Esophagus muscularis mucosa (tissue), 3 donors: ENCODE data around the gene MACROD2.

Experiments
- CTCF ChIP-seq, 3 experiments: fragments of 200-600 bp in 2 of 3; fragments of 450-650 bp in 1 of 3; sonication (generic) in 2 of 3; IDR thresholded peaks; one replicate each; pipeline ENCODE4 v1.5.1; 2017 to 2019; ENCODE audit warnings: antibody characterized with exemption in 3 of 3, mild to moderate bottlenecking in 2 of 3, moderate library complexity in 1 of 3
- POLR2AphosphoS5 ChIP-seq, 2 donors: sonication (generic); formaldehyde crosslinking; IDR thresholded peaks; one replicate each; pipeline ENCODE4 v1.6.1; 2017; ENCODE audit warnings: antibody characterized with exemption in 2 of 2

GRCh38 chr20:16005021-16005914, 2010.0 kb downstream of the MACROD2 start:
- TF ChIP-seq CTCF (IDR thresholded peaks at IDR 0.05) = no peak
- no peak for TF ChIP-seq POLR2AphosphoS5 (IDR thresholded peaks at IDR 0.05)
